Stimulated activated CD8-positive, alpha-beta memory T cell treated with anti-CD3 and anti-CD28 coated beads, Interleukin-12 subunit alpha, Interleukin-12 subunit beta, amount 100 ng/mL, for 1 hour (primary cell): ENCODE measurements around the gene KLHL29.

ENCODE experiments used
- DNase-seq: peaks from one replicate; pipeline ENCODE4 v3.0.0-alpha.2; 2020; ENCODE audit warnings: low read depth

KLHL29 gene

GRCh38 chr2:23632831-23633395 lies 247.9 kb downstream of the KLHL29 start:
- DNase-seq = no peak

- DNase-seq = no peak
Measured at GRCh38 chr2:23633966-23634365, 249.0 kb downstream of the KLHL29 start.

GRCh38 chr2:23635442-23636340 lies 250.7 kb downstream of the KLHL29 start:
- no peak for DNase-seq

GRCh38 chr2:23636426-23636825 lies 251.4 kb downstream of the KLHL29 start:
- DNase-seq = no peak

GRCh38 chr2:23637011-23637778 lies 252.2 kb downstream of the KLHL29 start:
- DNase-seq = no peak

GRCh38 chr2:23639406-23639982 lies 254.5 kb downstream of the KLHL29 start:
- no peak for DNase-seq

GRCh38 chr2:23640711-23641110 lies 255.7 kb downstream of the KLHL29 start:
- DNase-seq = no peak

GRCh38 chr2:23642516-23642915 lies 257.5 kb downstream of the KLHL29 start:
- no peak for DNase-seq

- no peak for DNase-seq
Measured at GRCh38 chr2:23645230-23645808, 260.3 kb downstream of the KLHL29 start.

GRCh38 chr2:23647563-23647962 lies 262.6 kb downstream of the KLHL29 start:
- no peak for DNase-seq

- no peak for DNase-seq
Measured at GRCh38 chr2:23649303-23649702, 264.3 kb downstream of the KLHL29 start.

GRCh38 chr2:23649819-23650218 lies 264.8 kb downstream of the KLHL29 start:
- no peak for DNase-seq

GRCh38 chr2:23651187-23652080 lies 266.5 kb downstream of the KLHL29 start:
- DNase-seq = no peak

GRCh38 chr2:23653326-23653725 lies 268.3 kb downstream of the KLHL29 start:
- DNase-seq = no peak

- no peak for DNase-seq
Measured at GRCh38 chr2:23654756-23655155, 269.8 kb downstream of the KLHL29 start.

GRCh38 chr2:23655934-23656596 lies 271.1 kb downstream of the KLHL29 start:
- no peak for DNase-seq

- no peak for DNase-seq
Measured at GRCh38 chr2:23656597-23656973, 271.6 kb downstream of the KLHL29 start.

GRCh38 chr2:23657371-23657770 lies 272.4 kb downstream of the KLHL29 start:
- no peak for DNase-seq

GRCh38 chr2:23657934-23658333 lies 273.0 kb downstream of the KLHL29 start:
- no peak for DNase-seq

- DNase-seq = no peak
Measured at GRCh38 chr2:23658466-23658942, 273.5 kb downstream of the KLHL29 start.
